ENCODE measurements around the gene FARP1.
A peak's percentile ranks its signal among the peaks of the same experiment; 100 is the strongest.

FARP1 gene, protein sequence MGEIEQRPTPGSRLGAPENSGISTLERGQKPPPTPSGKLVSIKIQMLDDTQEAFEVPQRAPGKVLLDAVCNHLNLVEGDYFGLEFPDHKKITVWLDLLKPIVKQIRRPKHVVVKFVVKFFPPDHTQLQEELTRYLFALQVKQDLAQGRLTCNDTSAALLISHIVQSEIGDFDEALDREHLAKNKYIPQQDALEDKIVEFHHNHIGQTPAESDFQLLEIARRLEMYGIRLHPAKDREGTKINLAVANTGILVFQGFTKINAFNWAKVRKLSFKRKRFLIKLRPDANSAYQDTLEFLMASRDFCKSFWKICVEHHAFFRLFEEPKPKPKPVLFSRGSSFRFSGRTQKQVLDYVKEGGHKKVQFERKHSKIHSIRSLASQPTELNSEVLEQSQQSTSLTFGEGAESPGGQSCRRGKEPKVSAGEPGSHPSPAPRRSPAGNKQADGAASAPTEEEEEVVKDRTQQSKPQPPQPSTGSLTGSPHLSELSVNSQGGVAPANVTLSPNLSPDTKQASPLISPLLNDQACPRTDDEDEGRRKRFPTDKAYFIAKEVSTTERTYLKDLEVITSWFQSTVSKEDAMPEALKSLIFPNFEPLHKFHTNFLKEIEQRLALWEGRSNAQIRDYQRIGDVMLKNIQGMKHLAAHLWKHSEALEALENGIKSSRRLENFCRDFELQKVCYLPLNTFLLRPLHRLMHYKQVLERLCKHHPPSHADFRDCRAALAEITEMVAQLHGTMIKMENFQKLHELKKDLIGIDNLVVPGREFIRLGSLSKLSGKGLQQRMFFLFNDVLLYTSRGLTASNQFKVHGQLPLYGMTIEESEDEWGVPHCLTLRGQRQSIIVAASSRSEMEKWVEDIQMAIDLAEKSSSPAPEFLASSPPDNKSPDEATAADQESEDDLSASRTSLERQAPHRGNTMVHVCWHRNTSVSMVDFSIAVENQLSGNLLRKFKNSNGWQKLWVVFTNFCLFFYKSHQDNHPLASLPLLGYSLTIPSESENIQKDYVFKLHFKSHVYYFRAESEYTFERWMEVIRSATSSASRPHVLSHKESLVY

DNA sequence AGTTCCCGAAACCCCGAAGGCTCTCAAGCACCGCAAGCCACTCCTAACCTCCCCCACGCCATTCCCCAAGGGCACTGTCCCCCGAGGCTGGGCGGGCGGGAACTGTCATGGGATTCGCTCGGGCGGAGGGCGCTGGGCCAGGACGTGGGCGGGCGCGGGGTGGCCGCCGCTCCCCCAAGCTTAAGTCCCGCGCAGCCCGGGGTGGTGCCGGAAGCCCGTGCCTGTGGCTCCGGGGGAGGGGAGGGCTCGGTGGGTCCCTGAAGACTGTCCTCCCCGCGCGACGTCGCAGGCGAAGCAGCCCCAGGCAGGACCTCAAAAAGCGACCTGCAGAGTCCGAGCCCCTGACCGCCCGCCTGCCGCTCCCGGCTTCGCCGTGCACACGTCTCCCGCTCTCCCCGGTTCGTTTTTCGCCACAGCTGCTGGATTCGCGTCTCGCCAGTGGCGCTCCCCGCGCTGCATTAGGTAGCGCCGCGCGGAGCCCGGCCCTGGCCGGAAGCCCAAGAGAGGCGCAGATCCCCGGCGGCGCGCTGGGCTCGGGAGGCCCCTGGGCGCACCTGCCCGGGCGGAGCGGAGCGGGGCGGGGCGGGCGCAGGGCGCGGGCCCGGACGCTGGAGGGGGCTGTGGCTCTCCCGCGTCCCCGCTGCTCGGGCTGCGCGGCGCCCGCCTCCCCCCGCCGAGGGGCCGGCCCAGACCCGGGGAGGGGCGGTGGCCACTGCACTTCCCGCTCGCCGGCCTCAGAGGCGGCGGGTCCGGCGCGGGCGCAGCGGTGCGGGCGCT lies at the start of gene FARP1:
Gene FARP1 (plus strand): TSS at position 715 of the 777 bp plus-strand sequence. CDS start 70,149 bp downstream, outside the sequence.
- peak; percentile 38 to 51 for DNase-seq

DNA sequence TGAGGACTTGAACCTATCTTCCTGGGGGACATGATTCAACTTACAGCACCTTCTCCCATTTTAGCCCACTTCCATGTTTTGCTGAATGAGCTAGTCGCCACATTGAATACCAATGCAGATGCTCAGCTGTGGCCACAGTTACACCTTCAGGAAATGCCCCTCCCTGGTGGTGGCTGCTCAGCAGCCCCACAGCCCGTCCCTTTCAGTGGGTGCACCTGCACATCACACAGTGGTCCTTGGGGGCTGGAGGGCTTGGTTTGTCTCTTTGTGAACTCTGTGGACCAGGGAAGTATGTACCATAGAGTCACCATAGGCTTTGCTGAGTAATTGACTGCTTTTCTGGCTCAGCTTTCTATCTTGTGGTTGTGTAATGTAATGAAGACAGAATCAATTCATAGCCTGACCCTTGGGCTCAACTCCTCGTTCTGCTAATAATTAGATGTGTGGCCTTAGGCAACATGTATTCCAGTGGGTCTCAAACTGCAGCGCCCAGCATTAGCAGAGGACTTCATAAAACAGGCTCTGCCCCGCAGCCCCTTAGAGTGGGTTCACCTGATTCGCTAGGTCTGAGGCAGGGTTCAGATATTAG lies 48.1 kb upstream of the FARP1 start:
- no peak for DNase-seq

DNA sequence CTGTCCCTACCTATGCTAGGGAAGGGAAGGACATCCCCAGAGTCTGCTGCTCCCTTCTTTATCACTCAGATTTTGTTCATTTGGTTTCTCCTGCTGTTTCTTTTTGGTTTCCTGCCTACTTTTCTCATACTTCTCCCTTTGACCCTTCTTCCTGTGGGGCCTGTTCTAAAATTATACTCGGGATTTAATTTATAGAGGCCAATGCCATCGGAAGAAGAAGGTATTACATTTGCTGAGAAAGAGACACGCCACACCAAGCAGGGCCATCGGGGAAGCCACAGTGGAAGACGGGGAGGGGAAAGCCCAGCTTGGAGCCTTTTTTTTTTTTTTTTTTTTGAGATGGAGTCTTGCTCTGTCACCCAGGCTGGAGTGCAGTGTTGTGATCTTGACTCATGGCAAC lies 46.8 kb upstream of the FARP1 start:
- no peak for DNase-seq

DNA sequence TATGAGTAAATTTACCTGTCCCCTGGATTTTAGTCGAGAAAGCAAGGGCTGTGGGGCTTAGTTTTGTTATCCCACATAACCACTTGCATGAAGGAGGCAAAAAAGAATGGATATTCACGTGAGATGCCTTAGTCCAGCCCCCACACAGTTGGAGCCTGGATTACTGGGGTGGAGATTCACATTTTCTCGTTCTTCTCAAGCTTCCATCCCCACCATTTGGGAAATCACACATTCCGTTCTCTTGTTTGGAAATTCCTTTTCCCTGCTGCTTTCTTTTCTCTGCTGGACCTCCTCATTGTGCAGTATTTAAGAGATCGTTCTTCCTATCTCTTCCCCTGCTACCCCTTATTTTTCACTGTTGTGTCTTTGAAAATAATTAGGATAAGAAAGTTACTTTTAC lies 45.1 kb upstream of the FARP1 start:
- no peak for DNase-seq

DNA sequence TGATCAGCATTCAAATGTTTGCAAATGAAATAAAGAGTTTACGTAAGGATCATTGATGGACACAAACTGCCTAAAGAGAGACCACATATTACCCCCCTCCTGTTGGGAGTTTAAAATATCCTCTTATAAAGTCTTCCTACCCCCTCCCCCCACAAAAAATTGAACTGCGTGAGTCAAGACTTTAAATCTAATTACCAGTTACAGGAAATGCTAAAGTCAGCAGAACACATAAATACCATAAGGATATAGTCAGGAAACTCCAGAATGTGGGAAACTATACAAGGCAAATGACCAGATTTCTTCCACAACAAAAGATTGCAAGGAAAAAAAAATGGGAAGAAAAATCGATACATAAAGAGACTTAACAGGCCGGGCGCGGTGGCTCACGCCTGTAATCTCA lies 44.4 kb upstream of the FARP1 start:
- DNase-seq: no peak

DNA sequence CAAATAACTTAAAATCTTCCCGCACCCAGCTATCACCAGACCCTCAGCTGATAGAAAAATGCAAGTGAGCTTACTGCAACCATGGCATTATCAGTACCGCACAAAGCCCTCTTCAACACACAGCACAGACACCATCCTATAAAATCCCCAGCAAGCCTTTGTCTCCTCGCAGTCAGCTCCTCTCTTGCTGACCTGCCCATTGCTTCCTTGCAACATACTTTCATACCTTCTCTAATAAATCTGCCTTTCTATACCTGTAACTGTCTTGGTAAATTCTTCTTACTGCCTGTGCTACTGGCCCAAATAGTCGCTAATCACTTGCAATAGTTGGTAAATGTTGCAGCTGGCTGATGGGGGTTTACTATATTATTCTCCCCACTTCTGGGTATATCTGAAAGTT lies 43.3 kb upstream of the FARP1 start:
- no peak for DNase-seq

DNA sequence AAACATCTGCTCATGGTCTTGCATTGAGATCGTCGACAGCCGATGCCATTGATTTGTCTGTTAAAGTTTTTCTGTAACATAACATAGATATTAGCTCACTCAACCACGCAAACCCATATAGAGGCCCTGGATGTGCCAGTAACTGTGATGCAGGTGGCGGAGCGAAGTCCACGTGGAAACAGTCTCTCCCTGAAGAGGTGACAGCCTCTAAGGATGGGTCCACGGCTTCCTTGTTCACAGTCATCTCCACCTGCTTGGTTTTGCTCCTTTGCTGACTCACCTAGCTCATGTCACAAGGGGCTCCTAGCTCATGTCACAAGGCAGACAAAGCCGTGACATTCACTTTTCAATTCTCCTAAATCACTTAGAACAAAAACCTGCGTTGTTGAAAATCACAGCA lies 42.4 kb upstream of the FARP1 start:
- DNase-seq: no peak

DNA sequence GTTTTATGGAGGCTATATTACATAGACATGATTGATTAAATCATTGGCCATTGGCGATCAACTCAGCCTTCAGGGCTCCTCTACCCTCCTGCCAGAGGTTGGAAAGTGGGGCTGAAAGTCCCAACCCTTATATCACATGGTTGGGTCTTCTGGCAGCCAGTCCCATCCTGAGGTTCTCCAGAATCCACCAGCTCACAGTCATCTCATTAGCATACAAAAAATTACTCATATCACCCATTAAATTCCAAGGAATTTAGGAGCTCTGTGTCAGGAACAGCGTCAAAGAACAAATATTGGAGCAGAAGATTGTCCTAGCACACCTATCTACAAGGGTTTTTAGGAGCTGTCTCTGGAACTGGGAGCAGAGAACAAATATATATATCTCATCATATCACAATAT lies 39.4 kb upstream of the FARP1 start:
- DNase-seq: no peak

DNA sequence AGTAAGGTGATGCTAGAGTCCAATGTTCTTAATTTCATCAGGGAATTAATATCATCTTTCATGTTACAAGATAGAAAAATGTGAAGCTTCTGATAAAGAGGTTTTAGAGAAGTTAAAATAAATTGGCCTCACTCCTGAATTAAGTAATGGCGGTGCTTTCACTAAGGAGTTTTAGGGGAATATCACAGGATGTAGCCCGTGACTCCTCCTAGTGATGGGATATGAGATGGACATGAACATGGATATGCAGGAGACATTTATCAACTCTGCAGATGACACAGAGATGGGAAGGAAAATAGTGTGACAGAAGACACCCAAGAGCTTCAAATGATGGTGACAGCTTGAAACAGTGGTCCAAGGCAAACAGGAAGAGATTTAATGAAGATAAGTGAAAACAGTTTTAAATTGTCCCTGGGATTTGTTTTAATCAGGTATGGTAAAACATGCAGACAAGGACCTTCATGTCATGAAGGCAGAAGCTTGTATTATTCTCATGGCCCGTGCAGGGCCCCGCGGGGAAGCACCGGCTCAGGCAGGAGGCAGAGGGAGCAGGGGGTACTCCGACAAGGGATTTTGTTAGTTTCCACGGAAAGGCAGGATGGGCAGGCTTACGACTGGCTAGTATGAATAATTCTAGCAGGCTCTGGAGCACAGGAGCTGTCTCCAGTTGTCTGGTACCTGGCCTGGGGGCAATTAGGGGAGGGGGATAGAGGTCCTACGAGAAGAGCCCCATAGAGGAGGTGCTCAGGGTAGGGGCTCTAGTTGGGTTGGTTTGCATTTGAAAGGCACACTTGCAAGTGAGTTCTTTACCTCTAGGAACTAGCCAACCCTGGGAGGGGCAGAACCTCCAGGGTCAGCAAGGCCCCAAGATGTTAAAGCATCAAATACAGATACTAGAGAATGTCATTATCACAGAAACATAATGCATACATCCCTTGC lies 38.7 kb upstream of the FARP1 start:
- no peak for DNase-seq

DNA sequence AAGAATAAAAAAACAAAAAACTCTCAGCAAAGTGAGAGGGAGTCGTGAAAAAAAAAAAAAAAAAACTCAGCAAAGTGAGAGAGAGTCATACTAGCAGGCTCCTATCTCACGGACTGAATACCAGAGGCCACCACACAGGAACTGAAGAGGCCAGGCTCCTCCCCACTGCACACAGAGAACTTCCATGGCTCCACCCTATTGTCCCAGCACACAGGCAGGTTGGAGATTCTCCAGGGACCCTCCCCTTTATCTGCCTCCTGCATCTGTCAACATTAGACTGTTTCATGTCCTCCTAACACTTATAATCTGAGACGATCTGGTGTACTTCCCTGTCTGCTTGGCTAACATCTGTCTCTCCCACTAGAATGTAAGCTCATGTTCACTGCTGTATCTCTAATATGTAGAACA lies 37.0 kb upstream of the FARP1 start:
- DNase-seq: no peak

DNA sequence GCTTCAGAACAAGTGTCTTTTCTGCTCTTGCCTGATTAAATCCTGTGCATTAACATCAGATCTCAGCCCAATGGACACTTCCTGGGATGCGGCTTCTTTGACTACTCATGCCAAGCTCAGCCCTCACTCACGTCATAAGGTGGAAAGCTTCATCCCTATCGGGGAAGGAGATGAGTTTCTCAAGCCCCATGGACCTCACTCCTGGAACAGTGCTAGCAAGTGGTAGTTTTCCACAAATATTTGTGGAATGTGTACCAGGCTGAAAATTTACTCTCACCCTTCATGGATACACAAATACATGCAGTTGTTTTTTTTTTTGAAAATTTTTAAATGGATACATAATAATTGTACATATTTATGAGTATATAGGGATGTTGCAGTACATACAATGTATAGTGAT lies 34.6 kb upstream of the FARP1 start:
- no peak for DNase-seq

DNA sequence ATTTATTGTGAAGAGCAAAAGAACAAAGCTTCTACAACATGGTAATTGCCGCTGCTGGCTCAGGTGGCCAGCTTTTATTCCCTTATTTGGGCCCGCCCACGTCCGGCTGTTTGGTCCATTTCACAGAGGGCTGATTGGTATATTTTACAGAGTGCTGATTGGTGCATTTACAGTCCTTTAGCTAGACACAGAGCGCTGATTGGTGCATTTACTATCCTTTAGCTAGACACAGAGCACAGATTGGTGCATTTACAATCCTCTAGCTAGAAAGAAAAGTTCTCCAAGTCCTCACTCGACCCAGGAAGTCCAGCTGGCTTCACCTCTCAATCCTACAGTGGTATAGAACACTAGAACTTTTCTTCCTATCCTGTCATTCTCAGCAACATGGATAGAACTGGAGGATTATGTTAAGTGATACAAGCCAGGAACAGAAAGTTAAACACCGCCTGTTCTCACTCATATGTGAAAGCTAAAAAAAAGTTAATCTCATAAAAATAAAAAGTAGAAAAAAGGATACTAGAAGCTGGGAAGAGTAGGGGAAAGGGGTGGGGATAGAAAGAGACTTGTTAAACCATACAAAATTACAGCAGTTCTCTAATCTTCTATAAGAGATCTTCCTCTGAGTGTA lies 33.6 kb upstream of the FARP1 start:
- DNase-seq: no peak

DNA sequence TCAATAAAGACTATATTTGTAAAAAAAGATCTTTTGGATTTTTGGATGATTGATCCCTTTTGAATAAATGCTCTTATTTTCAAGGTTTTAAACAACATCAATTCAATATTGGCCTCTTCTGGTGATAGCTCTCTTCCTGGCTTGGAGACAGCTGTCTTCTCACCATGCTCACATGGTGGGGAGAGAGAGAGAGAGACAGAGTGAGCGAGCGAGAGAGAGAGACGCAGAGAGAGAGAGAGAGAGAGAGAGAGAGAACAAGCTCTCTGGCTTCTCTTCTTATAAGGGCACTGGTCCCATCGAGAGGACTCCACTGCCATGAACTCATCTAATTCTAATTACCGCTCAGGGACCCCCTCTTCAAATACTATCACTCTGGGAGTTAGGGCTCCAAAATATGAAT lies 32.1 kb upstream of the FARP1 start:
- DNase-seq: no peak

DNA sequence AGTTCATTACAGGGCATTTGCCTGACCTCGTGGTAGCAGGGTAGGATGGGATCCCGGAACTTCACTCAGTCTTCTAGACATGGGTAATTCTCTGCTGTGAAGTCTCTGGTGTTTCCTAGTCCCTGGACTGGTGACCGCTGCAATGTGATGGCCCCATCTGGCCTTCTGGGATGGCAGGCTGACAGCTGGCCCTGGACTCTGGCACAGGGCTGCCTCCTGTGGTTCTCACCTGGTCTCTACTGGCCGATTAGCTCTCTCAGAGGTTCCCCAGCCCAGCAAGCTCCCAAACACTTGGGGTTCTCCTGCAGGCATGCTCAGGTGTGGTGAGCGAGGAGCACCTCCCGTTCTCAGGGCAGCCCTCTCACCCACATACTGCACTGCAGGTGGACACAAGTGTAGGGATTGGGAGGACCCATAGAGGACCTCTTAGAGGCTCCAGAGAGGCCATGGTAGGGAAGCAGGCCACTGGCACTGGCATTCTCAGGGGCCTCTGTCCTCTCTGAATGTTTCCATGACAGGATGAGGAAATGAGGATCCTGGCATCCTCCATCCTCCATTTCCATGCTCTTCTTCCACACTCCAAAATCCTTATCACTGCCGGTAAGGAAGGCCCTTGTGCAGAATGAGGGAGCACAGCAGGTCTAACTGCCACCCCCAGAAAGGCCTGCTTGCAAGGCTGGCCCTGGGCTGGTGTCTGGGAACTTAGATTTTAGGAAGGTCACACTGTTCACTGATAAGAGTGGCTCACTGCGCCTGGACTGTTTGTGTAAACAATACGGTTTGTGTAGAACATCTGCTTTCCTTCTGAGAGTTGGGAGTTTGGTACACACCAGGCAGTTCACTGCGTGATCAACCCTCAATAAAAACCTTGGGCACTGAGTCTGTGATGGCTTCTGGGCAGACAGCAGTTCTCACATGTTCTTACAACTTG lies 31.5 kb upstream of the FARP1 start:
- DNase-seq: no peak

DNA sequence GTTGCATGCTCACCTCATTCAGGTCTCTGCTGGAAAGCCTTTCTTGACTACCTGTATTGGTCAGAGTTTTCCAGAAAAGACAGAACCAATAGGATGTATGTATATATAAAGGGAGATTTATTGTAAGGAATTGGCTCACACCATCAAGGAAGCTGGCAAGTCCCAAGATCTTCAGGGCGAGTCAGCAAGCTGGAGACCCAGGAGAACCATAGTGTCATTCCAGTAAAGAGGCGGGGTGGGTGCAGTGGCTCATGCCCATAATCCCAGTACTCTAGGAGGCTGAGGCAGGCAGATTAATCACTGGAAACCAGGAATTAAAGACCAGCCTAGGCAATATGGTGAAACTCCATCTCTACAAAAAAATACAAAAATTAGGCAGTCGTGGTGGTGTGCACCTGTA lies 30.4 kb upstream of the FARP1 start:
- DNase-seq: no peak

DNA sequence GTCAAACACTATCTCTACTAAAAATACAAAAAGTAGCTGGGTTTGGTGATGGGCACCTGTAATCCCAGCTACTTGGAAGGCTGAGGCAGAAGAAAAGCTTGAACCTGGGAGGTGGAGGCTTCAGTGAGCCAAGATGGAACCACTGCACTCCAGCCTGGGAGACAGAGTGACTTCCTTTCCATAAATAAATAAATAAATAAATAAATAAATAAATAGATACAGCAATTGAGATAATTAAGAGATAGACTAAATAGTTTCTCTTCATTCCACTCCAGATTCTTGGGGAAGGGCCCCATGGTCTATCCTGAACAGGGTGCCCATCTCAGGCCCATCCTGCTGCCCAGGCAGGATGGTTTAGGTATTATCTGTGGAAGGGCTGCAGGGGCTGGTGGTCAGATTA lies 24.0 kb upstream of the FARP1 start:
- DNase-seq: no peak

DNA sequence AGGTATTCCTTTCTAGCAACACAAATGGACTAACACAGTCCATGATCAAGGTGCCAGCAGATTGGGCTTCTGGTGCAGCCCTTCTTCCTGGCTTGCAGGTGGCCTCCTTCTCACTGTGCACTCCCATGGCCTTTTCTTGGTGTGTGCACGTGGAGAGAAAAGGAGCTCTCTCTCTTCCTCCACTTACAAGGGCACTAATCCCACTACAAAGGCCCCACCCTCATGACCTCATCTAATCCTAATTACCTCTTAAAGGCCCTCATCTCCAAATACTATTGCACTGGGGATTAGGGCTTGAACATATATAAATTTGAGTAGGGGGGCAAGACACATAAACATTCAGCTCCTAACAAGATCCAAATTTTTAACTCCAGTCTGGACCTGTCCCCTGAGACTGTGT lies 19.7 kb upstream of the FARP1 start:
- DNase-seq: no peak

DNA sequence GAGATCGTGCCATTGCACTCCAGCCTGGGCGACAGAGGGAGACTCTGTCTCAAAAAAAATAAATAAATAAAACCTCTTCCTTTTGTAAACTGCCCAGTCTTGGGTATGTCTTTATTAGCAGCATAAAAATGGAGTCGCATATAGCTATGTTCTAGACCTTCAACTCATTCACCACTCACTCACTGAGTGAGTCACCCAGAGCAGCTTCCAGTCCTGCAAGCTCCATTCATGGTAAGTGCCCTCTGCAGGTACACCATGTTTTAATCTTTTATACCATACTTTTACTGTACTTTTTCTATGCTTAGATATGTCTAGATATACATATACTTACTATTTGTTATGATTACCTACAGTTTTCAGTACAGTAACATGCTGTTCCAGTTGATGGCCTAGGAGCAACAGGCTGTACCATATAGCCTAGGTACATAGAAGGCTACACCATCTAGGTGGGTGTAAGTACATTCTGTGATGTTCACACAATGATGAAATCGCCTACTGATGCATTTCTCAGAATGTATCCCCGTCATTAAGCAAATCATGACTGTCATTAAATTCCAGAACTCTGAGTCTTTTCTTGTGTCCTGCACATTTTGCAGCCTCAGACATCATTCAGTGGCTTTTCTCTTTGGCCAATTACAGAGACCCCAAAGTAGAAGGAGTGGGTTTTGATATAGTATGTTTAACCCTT lies 13.7 kb upstream of the FARP1 start:
- no peak for DNase-seq

DNA sequence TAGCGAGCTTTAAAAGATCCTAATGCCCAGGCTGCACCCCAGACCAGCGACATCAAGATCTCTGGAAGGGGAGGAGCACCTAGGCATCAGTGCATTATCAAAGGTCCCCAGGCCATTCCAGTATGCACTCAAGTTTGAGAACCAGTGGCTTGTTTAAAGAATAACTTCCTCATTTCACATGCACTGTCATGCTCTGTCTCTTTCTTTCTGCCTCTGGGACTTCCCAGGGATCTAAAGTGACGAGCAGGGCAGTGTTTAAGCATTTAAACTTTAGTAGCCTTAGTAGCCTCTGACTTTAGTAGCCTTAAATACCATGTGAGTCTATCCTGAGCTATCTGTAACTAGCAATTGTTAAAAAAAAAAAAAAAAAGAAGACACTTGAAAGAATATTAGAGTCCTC lies 8.9 kb upstream of the FARP1 start:
- no peak for DNase-seq
